OCI-LY3 (cell line): ENCODE results near the gene PLBD2.
"Not testable (repeated sequence)": the region's sequence is repeated elsewhere in the genome, so short reads cannot be mapped to it uniquely, and the experiment has no call there.

Source experiments
- H2AFZ ChIP-seq: fragments of 200-600, 300-600 bp; shearing (Covaris generic); 2 replicates; pipeline ENCODE4 v1.6.0; 2014; ENCODE audit warnings: antibody characterized with exemption, low read depth, low read length
- H3K27ac ChIP-seq: fragments of 200-600, 300-600 bp; sonication (generic); 2 replicates; pipeline ENCODE4 v1.5.1; 2014; ENCODE audit warnings: mild to moderate bottlenecking, low read length, moderate library complexity, mixed read lengths
- H3K27me3 ChIP-seq: fragments of 200-600, 300-600 bp; sonication (generic); 2 replicates; pipeline ENCODE4 v1.6.1; 2014; ENCODE audit warnings: low read depth, low read length, mixed read lengths
- H3K36me3 ChIP-seq: fragments of 200-600, 300-600 bp; sonication (generic); replicated peaks from 2 replicates; pipeline ENCODE3; 2014; ENCODE audit warnings: low read depth, low read length, mixed read lengths
- H3K4me1 ChIP-seq: fragments of 300-600, 200-600 bp; sonication (generic); 2 replicates; pipeline ENCODE4 v1.6.1; 2014; ENCODE audit warnings: low read length, mixed read lengths
- H3K4me2 ChIP-seq: fragments of 200-600, 300-600 bp; sonication (generic); 2 replicates; pipeline ENCODE4 v1.6.1; 2014; ENCODE audit warnings: low read length, mixed read lengths
- H3K4me3 ChIP-seq: fragments of 300-600, 200-600 bp; sonication (generic); 2 replicates; pipeline ENCODE4 v1.5.1; 2014; ENCODE audit warnings: antibody characterized with exemption, mild to moderate bottlenecking, low read length, moderate library complexity
- H3K79me2 ChIP-seq: fragments of 300-600, 200-600 bp; shearing (Covaris generic); 2 replicates; pipeline ENCODE4 v1.6.1; 2014; ENCODE audit warnings: mild to moderate bottlenecking, low read length, mixed read lengths
- H3K9ac ChIP-seq: fragments of 300-600, 200-600 bp; shearing (Covaris generic); 2 replicates; pipeline ENCODE4 v1.6.0; 2014; ENCODE audit warnings: mild to moderate bottlenecking, low read length, moderate library complexity
- H3K9me3 ChIP-seq: fragments of 200-600, 300-600 bp; shearing (Covaris generic); 2 replicates; pipeline ENCODE4 v1.6.1; 2014; ENCODE audit warnings: low read length, mixed read lengths; ENCODE audit not compliant: insufficient read depth
- H4K20me1 ChIP-seq: fragments of 200-600, 300-600 bp; sonication (generic); 2 replicates; pipeline ENCODE4 v1.6.1; 2016; ENCODE audit warnings: low read length, mixed read lengths; ENCODE audit not compliant: insufficient read depth
- CTCF ChIP-seq: fragments of 200-600, 300-600 bp; sonication (generic); IDR thresholded peaks from 2 replicates; pipeline ENCODE4 v1.5.1; 2014; ENCODE audit warnings: antibody characterized with exemption, low read length, low read depth
- EZH2phosphoT487 ChIP-seq: fragments of 200-600 bp; shearing (Covaris generic); IDR thresholded peaks from 2 replicates; pipeline ENCODE4 v1.6.1; 2018; ENCODE audit warnings: antibody characterized with exemption, mixed run types, low read depth

The PLBD2 gene

GRCh38 chr12:113348849-113349536 lies 9.4 kb upstream of the PLBD2 start:
- Histone ChIP-seq H3K4me3 (no peak overlapping the region), H3K36me3 (no peaks in the 10 kb centered on the region), H3K4me1 (no peaks in the 10 kb centered on the region), H3K79me2 (no peaks in the 10 kb centered on the region), H4K20me1 (no peaks in the 10 kb centered on the region), H3K27ac (no peak overlapping the region), H3K9me3 (no peaks in the 10 kb centered on the region), H3K27me3 (peaks cover 4% of the 10 kb centered on the region), H2AFZ (no peak overlapping the region), H3K9ac (no peak overlapping the region), H3K4me2 (no peak overlapping the region)
- TF ChIP-seq CTCF = no peak
- TF ChIP-seq EZH2phosphoT487 = no peak

DNA sequence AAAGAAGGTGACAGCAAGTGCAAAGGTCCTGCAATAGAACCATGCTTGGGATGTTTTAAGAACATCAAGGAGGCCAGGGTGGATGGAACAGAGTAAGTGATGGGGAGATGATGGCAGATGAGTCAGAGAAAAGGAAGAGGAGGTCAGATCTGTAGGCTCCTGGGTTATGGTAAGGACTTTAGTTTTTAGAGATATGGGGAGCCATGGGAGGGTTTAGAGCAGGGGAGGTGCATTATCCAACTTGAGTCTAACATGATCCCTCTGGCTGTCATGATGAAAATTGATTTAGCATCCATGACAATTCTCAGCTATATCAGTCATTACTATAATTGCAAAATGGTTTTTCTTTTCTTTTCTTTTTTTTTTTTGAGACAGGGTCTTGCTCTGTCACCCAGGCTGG lies 7.3 kb upstream of the PLBD2 start:
- Histone ChIP-seq H3K4me1 (no peaks in the 10 kb centered on the region), H3K9ac (no peak overlapping the region), H3K27ac (no peak overlapping the region), H3K27me3 (peaks cover 4% of the 10 kb centered on the region), H4K20me1 (no peaks in the 10 kb centered on the region), H2AFZ (no peak overlapping the region), H3K36me3 (no peaks in the 10 kb centered on the region), H3K4me3 (no peak overlapping the region), H3K79me2 (no peaks in the 10 kb centered on the region), H3K9me3 (no peaks in the 10 kb centered on the region), H3K4me2 (no peak overlapping the region)
- TF ChIP-seq EZH2phosphoT487 (no peak), CTCF (no peak)

- not testable (repeated sequence) for H3K27me3 ChIP-seq, H3K4me1 ChIP-seq
Measured at GRCh38 chr12:113354192-113354591, 4.2 kb upstream of the PLBD2 start.

DNA sequence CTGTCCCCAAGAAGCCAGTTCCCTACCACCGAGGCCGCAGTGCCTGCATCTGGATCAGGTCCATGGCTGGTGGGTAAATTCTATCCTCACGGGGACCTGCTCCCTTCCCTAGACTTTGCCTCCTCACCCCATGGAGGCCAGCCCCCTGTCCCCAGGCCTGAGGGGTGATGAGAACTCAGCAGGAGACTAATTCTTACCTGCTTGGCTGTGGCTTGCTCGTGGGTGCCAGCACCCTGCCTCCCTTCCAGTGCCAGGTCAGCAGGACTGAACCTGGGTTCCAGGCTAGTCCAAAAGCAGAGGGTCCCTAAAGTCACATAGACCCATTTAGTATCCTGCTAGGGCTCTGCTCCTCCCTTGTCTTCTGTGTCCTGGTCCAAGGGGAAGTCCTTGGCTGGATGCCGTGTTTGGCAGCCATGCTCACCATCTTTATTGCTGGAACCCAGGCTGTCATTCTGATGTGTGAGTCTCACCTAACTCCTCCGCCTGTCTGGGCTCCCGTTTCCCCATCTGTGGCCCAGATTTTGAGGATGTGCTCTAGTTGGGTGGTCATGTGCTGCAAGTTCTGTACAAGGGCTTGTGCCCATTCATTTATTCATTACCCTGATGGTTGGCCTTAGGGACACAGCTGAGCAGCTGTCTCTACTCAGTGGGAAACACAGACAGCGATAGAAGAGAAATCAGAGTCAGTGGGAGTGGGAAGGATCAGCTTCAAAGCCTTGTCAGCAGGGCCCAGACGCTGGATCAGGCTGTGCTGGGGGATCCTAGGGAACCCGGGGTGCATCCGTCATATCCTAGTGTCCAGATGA lies 949 bp downstream of the PLBD2 start:
- peaks cover 6% of the 10 kb centered on the region for H3K79me2 ChIP-seq
- no peaks in the 10 kb centered on the region for H3K9me3 ChIP-seq
- peaks cover 15% of the 10 kb centered on the region for H3K4me1 ChIP-seq
- TF ChIP-seq CTCF = no peak
- no peak for TF ChIP-seq EZH2phosphoT487
- no peaks in the 10 kb centered on the region for H4K20me1 ChIP-seq
- H3K4me2 ChIP-seq = peak overlapping the region; percentile 98
- H3K9ac ChIP-seq = peak overlapping the region; percentile 78
- no peak overlapping the region for H3K27ac ChIP-seq
- H3K4me3 ChIP-seq = peak overlapping the region; percentile 91
- H2AFZ ChIP-seq = no peak overlapping the region
- H3K27me3 ChIP-seq = no peaks in the 10 kb centered on the region
- H3K36me3 ChIP-seq = no peaks in the 10 kb centered on the region

More at GRCh38 chr12:113354192-113354591, 4.2 kb upstream of the PLBD2 start:
- H3K79me2 ChIP-seq, H3K9me3 ChIP-seq, H3K27ac ChIP-seq, H4K20me1 ChIP-seq, H3K4me2 ChIP-seq, H3K9ac ChIP-seq, H2AFZ ChIP-seq, H3K36me3 ChIP-seq, H3K4me3 ChIP-seq: not testable (repeated sequence)
